Measurements from ENCODE around the gene TMEM245. TPM values are rescaled to one million over a fixed set of nuclear protein-coding genes. Genes with fewer than 3 reads are reported as not detected.
A peak's percentile ranks its signal among the peaks of the same experiment; 100 is the strongest.

The TMEM245 gene
- total RNA-seq, 1 donor from 2014 or later: 92.6 TPM

- DNase-seq (ENCODE audit: low spot score): no peak
- peak; percentile 80 for ATAC-seq
- intact Hi-C loops (cut with DNase I): no loop called here
These were observed 9.3 kb downstream of the TMEM245 start for GRCh38 chr9:109110329-109111021.

GRCh38 chr9:109109967-109110328 lies 9.8 kb downstream of the TMEM245 start:
- intact Hi-C loops (cut with DNase I): no loop called here
- DNase-seq (ENCODE audit: low spot score): no peak
- no peak for ATAC-seq

DNA sequence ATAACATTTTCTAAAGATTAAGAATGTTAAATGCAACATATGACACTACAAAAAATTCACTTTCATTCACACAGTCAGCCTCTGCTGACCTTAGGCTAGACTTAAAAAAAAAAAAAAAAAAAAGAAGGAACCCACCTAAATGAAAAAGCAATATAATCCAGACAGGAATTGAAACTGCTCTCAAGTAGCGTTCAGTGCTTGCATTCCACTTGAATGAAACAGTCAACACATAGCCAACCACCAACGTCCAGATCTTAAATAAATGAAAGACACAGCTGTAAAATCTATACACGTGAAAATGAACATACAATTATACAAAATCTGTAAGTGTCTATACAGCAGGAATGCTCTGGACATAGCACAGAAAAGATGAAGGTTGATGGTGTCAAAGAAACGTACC lies 11.4 kb downstream of the TMEM245 start:
- ATAC-seq (no peak), DNase-seq (ENCODE audit: low spot score) (no peak)
- intact Hi-C loops (cut with DNase I): no loop called here

DNA sequence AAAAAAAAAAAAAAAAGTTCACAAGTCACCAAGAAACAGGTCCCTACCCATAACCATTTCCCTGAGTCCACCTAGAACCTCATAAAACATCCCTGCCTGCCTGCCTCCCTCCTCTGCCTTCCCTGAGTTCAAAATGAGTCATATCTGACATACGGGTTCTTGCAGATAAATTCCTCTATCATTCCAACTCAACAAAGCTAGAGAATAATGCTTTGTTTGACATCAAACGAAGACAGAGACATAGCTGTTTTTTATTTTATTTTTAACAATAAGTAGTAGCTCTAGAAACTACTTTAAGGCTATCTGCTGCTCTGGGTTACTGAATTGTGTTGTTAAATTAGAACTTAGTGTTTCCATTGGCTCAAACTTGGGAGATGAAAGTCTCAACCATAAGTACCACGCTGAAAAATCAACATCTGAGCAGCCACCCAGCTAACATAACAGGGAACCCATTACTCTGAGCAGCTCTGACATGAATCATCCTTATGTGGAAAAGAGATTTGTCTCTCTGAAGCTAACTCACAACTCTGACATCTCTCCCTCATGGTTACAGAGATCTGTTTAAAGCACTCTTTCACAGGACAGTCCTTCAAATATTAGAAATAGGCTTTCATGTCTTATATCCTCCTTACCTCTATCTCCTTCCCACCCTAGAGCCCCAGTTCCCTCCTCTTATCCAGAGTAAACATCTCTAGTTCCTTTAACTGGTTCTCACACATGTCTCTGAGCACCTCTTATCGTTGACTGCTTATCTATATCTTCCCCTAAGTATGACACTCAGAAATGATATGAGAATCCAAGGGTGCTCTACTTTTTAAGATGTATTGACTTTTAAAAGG lies 12.1 kb downstream of the TMEM245 start:
- intact Hi-C loops (cut with DNase I): no loop called here
- no peak for DNase-seq (ENCODE audit: low spot score)

DNA sequence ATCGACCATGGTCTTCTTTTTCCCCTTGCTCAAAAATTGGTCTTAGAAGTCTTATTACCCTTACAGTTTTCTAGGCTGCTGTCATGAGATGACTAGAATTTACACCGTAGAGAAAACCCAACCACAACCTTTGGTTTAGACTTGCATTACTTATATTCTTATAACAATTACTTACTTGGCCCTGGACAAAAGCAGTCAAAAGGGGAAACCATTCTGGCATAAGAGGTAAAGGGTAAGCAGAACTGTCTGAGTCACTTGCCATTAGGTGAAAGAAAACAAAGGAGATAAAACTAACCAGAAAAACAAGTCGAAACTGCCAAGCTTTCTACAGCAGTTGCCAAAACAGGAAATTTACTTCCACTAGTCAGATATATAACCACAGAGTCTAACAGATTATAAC lies 17.9 kb downstream of the TMEM245 start:
- ATAC-seq (no peak), DNase-seq (ENCODE audit: low spot score) (no peak)
- intact Hi-C loops (cut with DNase I): no loop called here

More for the DNA sequence above, 12.1 kb downstream of the TMEM245 start:
- ATAC-seq: no peak

DNA sequence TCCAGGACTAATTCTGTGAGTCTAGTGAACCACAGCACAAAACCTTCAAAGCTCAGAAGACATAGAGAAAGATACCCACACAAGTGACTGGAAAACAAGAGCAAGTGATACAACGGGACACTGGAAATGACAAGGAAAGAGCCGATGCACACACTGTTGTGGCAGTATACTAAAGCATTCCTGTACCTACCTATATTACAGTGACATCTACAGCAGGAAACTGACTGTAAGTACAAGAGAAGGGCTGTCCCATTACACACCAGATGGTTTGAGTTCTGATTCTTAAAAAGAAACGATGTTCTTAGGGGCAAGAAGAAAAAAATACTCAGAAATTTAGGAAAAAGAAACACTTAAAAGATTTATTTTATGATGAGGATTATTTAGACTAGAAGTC lies 18.5 kb downstream of the TMEM245 start:
- ATAC-seq: no peak
- no peak for DNase-seq (ENCODE audit: low spot score)
- intact Hi-C loops (cut with DNase I): no loop called here

GRCh38 chr9:109100543-109101201 lies 19.1 kb downstream of the TMEM245 start:
- intact Hi-C loops (cut with DNase I): no loop called here
- DNase-seq (ENCODE audit: low spot score) (no peak), ATAC-seq (no peak)

- intact Hi-C loops (cut with DNase I): no loop called here
- ATAC-seq: peak; percentile 65
- DNase-seq (ENCODE audit: low spot score): no peak
These were observed 20.8 kb downstream of the TMEM245 start for GRCh38 chr9:109098960-109099308.

DNA sequence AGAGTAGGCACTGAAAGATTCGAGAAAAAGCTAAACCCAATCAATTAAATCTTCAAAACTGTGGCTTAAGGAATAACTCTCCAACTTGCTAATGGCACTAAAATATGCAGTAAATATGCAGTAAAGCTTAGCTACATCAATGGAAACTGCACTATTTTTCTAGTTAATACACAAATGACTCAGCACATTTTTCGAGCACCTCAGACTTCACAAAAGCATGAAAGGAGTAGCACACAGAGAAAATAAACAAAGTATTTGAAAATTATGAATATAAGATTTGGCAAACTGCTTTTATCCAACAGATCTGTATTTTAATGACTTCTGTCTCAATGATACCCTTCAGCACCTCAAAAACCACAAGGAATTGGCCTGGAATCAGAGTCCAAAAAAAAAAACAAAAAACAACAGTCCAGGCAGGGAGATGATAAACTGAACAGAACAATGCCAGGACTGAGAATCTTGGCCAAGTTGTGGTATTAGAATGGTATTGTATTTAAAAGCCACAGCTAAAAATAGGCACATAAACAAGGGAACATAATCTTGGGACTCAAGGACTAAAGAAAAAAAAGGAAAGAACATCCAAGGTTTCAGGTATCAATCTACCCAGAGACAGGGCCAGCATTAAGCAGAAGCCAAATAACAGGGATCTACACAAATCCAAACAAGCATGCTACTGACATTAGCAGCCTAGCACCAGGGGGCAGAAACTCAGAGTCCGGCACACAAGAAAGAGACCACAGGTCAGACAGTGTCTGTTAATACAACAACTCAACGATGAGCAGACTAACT lies 21.4 kb downstream of the TMEM245 start:
- DNase-seq (ENCODE audit: low spot score) (no peak), ATAC-seq (peak; percentile 82)
- intact Hi-C loops (cut with DNase I): no loop called here

DNA sequence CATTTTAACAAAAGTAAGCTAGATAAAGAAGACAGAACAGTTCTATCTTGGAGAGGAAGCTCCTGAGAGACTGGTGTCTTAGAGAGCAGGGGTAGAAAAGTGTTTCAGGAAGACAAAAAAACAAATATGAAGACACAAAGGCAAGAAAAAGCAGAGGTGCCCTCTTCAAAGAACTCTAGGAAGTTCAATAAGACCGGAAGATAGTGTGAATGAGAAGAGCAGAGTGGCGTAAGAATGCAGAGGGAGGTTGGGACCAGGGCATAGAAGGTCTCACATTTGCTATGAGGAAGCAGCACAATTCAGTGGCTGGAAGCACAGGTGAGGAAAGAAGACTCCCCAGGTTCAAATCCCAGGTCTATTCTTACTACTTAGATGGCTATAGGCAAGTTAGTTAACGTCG lies 22.6 kb downstream of the TMEM245 start:
- intact Hi-C loops (cut with DNase I): no loop called here
- ATAC-seq (no peak), DNase-seq (ENCODE audit: low spot score) (no peak)

DNA sequence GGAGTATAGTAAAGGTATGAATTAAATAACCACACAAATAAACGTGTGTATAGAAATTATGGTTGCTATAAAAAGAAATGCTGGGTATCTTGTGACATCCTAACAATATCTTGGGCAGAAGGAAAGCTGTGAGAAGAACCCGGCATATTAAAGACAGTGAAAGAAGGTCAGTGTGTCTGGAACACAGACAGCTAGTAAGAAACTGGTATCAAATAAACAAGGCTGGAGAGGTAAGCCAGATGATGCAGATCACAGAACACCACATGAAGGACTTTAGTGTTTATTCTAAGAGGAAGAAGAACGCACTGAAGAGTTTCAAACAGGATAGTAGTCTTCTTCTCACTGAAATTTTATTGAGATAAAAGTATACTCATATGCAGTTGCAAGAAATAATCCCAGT lies 24.4 kb downstream of the TMEM245 start:
- DNase-seq (ENCODE audit: low spot score): no peak
- no peak for ATAC-seq
- intact Hi-C loops (cut with DNase I): no loop called here

DNA sequence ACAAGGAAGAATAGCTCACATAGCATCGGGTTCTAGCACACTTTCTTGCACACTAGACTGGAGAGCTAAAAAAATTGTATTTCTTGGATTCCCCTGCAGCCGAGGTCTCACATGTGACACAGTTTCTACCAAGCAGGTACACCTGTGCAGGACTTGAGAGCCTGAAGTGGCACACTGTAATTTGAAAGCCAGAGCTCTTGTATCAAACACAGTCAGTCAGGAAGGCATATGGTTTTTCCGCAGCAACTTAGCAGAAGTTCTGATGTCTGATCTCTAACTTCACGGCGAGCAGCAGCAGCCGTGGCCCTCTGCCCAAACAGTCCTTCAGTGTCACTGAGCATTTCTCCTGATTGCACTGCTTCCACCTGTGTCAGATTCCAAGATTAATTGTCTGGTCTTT lies 25.5 kb downstream of the TMEM245 start:
- no peak for DNase-seq (ENCODE audit: low spot score)
- intact Hi-C loops (cut with DNase I): no loop called here
- no peak for ATAC-seq

DNA sequence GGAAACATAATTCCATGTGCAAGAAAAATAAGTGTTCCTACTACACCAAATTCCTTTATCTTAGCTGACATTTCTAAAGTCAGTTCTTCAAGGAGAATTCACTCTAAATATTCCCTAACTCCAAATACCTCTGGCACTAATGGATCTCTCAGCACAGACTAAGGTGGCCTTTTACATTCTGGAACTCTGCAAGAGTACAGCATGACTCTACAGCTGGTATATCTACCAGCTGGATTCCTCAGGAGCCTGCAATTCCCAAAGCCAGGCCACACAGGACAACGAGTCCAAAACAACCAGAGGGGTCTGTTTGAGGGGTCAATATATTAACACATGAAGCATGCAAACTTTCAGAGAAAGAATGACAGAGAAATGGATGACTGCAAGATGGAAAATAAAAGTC lies 27.2 kb downstream of the TMEM245 start:
- intact Hi-C loops (cut with DNase I): no loop called here
- ATAC-seq (no peak), DNase-seq (ENCODE audit: low spot score) (no peak)

DNA sequence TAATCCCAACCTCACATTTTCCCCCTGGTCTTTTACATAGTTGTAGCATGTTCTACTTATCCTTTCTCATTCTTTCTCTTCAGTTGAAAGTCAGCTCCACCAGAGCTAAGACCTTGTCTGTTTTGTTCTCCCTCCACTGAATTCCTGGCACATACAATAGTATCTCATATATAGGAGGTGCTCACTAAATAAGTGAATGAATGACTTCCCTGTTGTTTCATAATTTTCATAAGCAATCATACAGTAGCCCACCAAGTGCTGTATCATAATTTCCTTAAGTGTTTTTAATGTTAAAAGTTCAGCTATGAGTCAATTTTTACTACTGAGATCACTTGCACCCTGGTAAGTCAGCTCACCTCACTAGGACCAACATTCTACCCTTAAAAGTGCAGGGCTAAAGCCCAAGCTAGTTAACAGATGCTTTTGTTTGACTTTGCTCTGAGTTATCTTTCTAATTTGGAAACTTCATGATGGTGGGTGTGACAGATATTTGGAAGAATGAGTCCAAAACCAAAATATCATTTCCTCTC lies 27.6 kb downstream of the TMEM245 start:
- intact Hi-C loops (cut with DNase I): no loop called here
- DNase-seq (ENCODE audit: low spot score) (no peak), ATAC-seq (no peak)

DNA sequence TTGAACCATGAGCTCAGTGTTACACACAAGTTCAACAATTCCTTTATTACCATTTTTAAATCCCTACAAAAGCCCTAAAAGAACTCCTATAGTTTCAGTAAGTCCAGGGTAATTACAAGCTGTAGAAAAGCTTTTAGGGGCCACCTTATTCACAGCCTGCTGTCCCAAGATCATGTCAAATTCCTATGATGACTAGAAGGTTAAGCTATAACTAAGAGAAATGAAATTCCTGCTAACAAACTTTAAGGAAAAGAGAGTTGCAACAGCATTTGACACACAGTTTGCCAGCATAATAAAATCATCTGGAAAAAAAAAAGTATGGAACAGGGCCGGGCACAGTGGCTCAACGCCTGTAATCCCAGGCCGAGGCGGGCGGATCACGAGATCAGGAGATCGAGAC lies 31.5 kb downstream of the TMEM245 start:
- intact Hi-C loops (cut with DNase I): no loop called here
- no peak for ATAC-seq
- DNase-seq (ENCODE audit: low spot score): no peak

DNA sequence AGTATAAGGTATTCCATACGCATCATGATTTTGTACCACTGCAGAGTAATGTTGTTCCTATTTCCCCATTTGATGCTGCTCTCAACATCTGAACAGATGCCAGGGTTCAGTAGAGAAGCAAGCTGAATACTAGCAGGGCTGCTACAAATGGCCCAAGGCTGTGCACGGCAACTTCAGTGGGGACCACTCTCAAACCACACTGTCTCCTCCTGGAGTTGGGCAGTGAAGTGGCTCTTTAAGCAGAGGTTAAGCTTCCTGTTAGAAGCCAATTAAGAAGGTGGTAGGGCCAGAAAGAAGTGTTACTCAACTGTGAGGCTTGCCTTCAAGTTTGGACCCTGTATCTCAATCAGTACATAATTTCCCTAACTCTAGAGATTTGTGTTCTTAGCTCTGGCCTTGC lies 32.0 kb downstream of the TMEM245 start:
- ATAC-seq (no peak), DNase-seq (ENCODE audit: low spot score) (no peak)
- intact Hi-C loops (cut with DNase I): no loop called here

GRCh38 chr9:109086221-109086620 lies 33.5 kb downstream of the TMEM245 start:
- ATAC-seq (no peak), DNase-seq (ENCODE audit: low spot score) (no peak)
- intact Hi-C loops (cut with DNase I): no loop called here

GRCh38 chr9:109085510-109085909 lies 34.2 kb downstream of the TMEM245 start:
- intact Hi-C loops (cut with DNase I): no loop called here
- ATAC-seq: no peak

DNA sequence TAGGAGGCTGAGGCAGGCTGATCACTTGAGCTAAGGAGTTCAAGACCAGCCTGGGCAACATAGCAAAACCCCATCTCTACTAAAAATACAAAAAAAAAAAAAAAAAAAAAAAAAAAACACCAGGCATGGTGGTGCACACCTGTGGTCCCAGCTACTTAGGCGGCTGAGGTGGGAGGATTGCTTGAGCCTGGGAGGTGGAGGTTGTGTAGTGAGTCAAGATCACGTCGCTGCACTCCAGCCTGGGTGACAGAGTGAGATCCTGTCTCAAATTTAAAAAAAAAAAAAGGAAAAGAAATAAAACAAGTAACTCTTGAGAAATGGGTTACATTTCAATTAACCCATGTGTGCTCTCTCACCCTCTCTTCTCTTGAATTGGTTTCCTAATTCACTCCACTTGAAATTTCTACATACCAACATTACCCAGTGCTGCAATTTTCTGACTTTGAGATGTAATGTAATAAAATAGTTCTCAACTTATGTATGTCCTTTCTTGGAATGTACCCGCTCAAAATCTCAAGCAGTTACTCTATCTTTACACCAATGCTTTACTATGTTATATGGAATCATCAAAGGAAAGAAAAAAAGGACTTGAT lies 35.8 kb downstream of the TMEM245 start:
- intact Hi-C loops (cut with DNase I): no loop called here
- no peak for DNase-seq (ENCODE audit: low spot score)
- no peak for ATAC-seq

More at GRCh38 chr9:109085510-109085909, 34.2 kb downstream of the TMEM245 start:
- DNase-seq (ENCODE audit: low spot score): no peak

Data from sciatic nerve (tissue), 2 donors.